Endothelial cell of hepatic sinusoid (primary cell): ENCODE results near the gene YIF1A.
"Not testable (repeated sequence)": the region's sequence is repeated elsewhere in the genome, so short reads cannot be mapped to it uniquely, and the experiment has no call there.

ENCODE experiments used
- in situ Hi-C: cut with HindIII; loops from 2 replicates; pipeline ENCODE4 v1.10.0; 2017; ENCODE audit warnings: low sequenced_read_pairs

The YIF1A gene

DNA sequence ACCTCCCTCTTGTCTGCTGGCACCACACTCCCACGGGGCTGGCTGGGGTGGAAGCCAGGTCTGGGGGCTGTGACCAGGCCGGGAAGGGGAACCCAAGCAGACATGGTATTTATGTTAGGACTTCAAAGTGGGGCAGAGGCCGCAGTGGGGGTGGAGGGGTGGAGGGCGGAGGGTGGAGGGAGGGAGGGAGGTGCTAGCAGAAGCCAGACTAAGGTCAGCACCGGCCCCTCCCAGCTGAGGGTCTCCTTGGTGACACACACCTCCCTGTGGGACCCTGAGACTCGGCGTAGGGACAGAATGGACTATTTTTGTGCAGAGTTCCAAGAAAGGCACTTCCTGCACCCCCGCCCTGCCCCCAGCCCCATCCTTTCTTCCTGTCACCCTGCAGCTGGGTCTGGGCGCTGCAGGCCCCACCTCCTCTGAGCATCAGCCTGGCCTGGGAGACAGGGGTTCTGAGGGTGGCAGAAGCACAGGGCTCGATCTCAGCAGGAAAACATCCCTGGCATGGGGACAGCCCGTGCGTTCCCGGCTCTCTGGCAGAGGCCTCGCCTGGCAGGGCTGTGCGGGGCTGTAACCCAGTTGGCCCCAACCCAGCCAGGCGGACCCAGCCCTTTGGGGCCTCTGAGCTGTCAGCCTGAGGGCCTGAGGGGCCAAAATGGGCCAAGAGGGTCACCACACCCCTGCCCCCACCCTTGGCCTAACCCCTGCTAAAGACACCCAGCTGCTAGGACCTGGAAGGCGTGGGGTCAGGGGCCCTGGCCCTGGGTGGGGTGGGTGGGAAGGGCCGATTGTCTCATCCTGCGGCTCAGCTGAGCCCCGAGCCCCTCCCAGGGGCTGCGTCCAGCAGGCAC lies 37.5 kb upstream of the YIF1A start:
- in situ Hi-C loops, result no loop called here

DNA sequence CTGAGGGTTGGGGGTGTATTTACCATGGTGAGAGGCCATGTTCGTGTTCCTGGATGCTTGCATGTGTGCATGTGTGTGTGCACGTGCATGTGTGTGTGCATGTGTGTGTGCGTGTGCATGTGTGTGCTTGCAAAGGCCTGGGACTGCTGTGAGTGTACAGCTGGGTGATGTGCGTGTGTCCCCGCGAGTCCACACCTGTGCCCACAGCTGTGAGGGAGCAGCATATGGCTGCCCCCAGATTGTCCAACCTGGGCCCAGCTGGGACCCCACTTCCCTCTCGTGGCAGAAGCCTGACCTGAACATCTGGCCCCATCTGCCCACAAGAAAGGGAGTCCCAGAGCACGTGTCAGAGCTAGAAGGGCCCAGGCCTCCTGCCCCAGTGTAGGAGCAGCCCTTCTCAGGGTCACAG lies 36.3 kb upstream of the YIF1A start:
- in situ Hi-C loops, result no loop called here

DNA sequence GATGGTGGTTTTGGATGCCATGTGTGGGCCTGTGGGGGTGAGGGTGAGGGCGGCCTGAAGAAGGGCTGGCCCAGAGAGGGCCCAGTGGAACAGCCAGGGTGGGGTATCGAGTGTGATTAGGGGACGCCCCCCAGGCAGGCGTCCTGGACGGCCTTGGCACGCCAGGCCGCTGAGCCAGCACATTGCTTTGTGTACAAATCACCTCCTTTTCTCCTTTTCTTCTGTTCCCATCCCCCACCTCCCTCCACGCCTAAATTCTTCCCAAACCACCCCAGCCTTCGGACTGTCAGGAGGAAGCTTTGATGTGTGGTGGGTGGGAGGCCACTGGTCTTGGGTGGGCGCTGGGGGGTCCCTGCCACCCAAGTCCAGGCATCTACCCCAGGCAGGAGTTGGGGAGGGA lies 35.7 kb upstream of the YIF1A start:
- in situ Hi-C loops, result no loop called here

DNA sequence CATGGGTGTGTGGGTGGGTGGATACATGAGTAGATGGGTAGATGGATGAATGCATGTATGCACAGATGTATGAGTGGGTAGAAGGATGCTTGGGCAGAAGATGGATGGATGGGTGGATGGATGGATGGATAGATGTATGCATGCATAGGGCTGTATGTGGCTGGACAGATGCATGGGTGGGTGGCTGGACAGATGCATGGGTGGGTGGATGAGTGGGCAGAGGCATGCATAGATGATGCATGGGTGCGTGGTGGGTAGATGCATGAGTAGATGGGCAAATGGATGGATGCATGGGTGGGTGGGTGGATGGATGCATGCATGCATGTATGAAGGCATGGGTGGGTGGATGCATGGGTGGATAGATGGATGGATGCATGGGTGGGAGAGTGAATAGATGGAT lies 34.7 kb upstream of the YIF1A start:
- in situ Hi-C loops, result no loop called here

DNA sequence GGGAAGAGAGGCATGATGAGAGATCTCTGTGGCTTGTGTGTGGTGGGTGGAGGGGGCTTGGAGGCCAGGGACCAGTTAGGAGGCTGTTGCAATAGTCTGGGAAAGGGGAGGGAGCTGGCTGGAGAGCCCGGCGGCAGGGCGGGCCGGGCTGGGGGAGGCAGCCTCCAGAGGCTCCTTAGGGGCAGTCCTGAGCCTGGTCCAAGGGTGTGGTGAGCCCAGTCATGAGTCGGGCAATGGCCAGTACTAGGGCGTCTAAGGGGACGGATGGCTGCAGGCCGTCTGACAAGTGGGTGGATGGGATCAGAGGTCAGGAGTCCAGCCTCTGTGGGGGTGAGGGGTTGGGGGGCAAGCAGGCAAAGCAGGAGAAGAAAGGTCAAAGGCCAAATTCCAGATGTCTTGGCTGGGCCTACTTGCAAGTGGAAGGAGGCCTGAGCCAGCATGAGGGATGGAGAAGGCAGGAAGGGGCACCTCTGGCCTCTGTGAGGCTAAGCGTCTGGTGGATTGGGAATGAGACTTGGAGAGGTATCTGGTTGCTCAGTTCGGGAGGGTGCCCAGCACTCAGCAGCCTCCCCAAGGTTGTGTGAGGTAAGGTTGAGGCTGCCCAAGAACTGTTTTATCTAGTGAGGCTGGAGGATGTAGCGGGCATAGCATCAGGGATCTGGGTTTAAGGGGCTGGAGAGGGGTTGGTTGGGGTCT lies 33.9 kb upstream of the YIF1A start:
- in situ Hi-C loops, result no loop called here

DNA sequence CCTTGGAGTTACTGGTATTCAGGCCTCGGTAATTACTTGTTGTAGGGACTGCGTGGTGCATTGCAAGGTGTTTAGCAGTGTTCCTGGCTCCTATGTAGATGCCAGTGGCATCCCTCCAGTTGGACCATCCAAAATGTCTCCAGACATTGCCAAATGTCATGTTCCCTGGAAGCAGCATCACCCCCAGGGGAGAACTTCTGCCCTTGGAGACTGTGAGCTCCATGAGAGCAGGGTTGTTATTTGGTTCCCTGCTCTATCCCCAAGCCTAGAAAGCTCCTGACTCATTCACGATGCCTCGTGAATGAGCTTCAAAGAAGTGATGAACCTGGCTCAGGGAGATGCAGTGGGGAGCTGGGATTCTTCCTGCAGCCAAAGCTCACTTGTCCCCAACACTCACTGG lies 32.7 kb upstream of the YIF1A start:
- in situ Hi-C loops, result no loop called here

DNA sequence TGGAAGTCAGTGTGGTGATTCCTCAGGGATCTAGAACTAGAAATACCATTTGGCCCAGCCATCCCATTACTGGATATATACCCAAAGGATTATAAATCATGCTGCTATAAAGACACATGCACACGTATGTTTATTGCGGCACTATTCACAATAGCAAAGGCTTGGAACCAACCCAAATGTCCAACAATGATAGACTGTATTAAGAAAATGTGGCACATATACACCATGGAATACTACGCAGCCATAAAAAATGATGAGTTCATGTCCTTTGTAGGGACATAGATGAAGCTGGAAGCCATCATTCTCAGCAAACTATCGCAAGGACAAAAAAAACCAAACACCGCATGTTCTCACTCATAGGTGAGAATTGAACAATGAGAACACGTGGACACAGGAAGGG lies 31.8 kb upstream of the YIF1A start:
- in situ Hi-C loops, result not testable (repeated sequence)

DNA sequence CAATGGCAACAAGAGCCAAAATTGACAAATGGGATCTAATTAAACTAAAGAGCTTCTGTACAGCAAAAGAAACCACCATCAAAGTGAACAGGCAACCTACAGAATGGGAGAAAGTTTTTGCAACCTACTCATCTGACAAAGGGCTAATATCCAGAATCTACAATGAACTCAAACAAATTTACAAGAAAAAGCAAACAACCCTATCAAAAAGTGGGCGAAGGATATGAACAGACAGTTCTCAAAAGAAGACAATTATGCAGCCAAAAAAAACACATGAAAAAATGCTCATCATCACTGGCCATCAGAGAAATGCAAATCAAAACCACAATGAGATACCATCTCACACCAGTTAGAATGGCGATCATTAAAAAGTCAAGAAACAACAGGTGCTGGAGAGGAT lies 31.3 kb upstream of the YIF1A start:
- in situ Hi-C loops, result not testable (repeated sequence)

DNA sequence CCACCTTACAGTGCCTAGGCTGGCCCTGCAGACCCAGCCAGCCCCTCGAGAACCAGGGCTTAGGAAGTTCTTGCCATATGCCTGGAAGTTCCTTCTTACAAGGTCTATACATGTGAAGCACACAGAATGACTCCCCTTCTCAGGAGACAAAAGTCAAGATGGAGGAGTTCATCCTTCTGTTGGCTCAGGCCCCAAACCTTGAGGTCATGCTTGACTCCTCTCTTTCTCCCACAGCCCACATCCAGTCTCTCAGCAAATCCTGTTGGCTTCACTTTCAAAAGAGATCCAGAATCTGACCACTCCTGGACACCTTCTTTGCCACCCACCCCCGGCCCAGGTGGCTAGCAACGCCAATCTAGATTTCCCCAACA lies 29.6 kb upstream of the YIF1A start:
- in situ Hi-C loops, result no loop called here

DNA sequence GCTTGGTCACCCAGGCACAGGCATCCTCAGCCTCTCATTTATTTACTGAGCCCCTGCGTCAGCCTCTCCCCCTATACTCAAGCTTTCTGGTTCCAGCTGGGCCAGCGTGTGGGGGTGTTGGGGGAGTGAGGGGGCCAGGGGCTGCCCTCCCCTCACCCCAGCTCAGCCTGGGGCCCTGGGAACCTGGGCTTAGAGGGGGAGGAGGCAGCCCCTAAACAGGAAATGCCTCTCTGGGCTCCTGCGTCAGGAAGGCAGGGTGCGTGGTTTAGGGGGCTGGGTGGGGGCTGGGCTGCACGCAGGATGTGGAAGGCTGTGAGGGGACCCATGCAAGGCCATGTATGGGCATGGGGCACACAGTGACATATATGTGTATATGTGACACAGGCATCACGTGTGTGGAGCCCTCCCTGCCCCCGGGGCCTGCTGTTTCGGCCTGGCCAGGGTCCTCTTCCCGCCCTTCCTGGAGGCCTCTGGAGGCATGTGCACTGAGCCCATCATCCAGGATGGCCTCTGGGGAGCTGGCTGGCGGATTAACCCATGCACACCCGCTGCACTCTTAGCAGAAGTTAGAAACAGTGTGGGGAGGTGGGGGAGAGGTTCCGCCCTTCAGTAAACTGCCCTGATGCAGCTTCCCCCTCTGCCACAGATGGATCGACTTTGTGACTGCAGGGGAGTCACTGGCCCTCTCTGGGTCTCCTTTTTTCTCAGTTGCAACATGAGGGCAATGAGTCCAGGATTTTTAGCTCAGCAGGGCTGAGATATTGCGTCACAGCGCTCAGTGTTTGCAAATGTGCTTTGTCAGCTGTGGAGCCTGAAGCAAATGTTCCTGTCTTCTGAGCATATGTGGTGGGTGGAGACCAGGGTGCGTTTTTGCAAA lies 29.0 kb upstream of the YIF1A start:
- in situ Hi-C loops, result no loop called here

DNA sequence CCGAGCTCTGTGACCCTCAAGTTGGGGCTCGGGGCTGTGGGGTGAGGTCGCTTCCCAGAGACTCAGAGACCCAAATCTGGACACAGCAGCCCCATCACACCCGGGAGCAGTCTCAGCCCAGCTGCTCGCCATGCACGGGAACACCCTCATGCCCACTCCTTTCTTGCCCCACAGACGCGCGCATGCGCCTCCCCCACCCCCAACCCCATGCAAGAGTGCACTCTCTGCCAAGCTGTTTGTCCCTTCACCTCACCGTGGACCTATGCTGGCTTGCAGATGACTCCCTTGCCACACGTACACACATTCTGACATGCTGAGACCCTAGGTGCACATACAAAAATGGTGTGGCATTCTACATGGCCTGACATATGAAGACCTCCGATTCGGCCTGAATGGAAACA lies 28.4 kb upstream of the YIF1A start:
- in situ Hi-C loops, result no loop called here

DNA sequence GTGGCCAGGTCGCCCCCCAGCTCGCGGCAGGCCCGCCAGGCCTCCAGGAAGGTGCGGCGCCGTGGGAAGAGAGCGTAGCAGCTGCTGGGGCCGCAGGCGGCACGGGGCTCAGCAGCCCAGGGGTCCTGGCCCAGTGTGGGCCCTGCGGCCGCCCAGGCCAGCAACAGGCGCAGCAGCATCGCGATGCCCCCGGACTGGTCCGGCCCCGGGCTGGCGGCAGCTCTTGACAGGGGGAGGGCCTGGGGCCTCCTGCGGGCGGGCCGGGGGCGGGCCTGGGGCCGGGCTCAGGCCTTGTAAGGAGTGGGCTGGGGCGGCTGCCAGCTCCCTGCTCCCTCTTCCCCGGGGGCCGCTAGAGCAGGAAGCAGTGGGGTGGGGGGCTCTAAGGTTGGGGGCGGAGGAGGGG lies 27.9 kb upstream of the YIF1A start, which contains the start of gene CD248:
TSS of gene CD248 (minus strand) at position 196 of the 403 bp plus-strand sequence. CDS start at position 179, 17 bp downstream.
- in situ Hi-C loops, result no loop called here

DNA sequence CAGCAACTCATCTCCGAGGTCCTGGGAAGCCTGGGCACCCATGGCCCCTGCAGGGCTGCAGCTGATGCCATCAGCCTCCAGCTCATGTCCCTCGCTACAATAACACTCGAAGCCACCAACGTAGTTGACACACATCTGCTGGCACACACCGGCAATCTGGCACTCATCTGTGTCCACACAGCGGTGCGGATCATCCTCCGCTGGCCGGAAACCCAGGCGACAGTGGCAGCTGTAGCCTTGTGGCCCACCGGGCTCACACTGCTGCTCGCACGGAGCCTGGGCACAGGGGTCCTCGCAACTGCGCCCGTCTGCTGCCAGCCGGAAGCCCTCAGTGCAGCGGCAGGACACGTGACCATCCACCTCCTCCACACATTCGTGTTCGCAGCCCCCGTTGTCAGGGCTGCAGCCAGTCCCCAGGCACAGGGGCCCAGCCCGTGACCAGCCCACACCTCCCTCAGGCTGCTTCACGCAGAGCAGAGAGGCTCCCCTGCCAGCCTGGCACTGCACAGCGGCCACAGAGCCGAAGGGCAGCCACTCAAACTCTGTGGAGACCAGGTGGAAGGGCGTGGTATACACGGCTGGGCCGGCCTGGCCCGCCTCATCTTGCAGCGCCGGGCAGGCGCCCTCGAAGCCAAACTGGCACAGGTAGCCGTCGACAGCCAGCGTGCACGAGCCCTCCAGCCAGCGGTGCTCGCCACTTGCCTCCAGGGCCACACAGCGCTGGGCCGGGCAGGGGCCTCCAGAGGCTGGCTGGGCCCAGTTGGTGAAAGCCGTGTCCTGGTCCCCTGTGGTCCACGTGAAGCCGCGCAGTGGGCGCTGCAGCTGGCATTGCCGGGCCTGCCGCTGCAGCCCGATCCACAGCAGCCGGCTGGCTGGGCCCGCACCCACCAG lies 27.2 kb upstream of the YIF1A start:
- in situ Hi-C loops, result no loop called here

DNA sequence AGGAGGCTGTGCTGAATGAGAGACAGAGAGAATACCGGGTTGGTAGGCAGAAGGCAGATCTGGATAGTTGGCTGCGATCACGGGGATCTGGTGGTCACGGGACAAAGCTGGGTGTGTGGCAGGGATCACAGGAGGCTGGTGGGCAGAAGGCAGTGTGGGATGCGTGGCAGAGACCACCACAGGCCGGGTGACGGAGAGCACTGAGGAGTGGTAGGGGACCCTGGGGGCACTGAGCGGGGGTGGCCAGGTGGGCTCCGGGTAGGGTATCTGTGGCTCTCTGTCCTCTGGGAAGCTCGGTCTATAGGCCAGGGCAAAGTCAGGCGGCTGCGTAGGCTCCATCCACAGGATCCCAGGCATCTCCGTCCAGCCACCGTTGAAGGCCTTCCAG lies 26.5 kb upstream of the YIF1A start:
- in situ Hi-C loops, result no loop called here

DNA sequence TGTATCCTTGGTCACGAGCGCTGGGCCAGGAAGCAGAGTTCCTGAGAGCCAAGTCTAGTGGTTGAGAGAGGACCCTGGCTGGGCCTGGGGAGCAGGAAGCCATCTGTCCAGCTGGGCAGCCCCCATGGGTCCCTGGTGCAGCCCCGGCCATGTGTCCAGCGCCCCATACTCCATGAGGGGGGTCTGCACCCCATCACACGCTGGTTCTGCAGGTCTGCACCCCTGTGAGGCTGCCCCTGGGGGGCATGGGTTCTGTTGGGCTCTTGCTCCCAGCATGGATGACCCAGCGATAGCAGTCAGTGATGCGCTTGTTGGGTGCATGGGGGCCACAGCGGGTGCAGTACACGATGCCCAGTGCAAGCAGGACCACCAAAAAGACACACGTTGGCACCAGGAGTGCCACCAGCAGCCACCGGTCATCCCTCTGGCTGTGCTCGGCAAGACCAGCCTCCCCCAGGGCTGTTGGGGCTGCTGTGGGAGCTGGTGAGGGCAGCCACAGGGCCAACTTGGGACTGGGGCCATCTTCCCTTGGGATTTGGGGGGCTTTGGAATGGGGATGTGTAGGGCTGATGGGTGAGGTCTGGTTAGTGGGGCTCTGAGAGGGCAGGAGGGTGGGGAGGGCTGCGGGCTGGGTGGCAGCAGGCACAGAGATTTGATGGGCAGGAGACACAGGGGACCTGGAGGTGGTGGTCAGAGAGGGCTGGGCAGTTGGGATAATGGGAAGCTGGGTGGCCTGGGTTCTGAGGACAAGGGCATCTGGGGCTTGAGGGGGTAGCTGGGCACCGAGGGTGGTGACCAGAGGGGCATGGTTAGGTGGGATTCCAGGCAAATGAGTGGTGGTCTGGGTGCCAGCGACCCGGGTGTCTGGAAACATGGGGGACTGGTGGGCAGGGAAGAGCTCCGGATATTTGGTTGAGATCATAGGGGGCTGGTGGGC lies 25.9 kb upstream of the YIF1A start:
- in situ Hi-C loops, result no loop called here

DNA sequence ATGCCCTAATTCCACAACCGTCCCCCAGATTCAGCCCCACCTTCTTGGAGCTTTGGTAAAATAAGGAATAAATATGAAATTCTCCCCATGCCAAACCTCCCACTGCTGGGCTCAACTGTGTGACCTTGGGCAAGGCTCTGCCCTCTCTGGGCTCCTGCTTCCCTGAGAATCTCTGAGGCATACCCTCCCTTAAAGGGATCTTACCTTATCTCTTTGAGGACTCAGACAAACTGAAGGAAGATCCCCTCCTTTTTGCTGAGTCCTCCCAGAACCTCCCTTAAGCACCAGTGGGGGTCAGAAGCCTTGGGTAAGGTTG lies 25.2 kb upstream of the YIF1A start:
- in situ Hi-C loops, result no loop called here

DNA sequence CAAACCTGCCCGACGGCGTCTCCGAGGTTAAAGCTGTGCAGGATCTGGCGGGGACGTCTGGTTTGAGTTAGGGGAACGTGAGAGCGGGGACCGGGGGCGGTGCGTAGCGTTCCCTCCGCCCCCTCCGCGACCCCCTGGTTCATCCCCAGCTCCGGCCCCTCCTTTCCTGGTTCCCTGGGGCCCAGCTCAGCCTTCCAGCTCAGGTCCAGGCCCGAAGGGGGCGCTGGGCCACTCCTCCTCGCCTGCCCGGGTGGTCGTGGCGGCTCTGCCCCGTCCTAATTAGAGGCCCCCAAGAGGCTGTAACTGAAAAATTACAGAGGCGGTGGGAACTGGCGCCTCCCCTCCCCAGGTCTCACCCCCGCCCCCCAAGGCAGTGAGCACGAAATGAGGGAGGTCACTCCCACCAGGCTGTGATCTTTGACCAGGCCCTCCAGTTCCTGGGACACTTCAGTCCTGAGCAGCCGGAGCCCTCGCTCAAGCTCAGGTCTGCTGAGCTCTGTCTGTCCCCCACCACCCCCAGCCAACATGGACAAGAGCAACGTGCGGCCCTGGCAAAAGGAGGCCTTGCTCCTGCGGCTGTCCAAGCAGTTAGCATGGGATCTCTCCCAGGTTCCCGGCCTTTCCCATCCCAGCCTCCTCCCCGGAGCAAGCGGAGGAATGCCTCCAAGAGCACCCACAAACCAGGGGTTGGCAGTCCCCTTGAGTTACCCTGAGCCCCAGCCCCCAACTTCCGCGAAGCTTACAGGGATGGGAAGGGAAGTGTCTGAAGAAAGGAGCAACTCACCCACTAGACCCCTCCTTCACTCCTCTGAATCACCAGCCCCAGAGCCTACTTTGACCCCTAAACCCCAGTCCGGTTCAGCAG lies 24.6 kb upstream of the YIF1A start:
- in situ Hi-C loops, result no loop called here

DNA sequence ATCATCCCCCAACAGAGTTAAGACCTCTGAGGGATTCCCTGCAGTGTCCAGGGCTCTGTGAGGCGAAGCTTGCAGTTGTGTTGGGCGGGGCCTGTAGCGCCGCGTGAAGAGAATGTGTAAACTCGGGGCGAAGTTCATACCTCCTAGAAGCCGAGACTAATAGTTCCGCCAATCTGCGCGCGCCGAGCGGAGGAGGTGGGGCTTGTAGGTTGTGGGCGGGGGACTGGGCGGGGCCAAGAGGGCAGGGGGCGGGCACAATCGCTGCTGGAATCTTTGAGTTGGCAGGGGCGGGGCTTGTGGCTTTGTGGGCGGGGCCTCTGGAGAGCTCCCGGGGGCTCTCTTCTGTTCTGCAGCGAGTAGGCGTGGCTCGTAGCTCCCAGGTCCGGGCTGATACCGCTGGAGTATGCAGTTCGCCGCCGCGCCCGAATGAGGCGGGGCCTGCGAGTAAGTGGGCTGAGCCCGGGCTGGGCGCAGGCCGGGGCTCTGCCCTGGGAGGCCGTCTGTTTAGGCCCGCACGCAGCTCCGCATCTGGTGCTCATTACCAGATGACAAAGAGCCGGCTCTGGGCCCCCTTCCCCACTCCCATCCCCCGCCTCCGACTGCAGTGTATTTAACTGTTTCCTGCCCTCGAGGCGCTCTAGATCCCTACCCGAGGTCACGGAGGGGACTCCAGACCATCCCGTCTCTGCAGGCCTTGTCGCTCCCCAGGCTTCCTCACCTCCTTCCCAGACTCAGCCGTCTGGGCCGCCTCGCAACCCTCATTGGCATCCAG lies 23.8 kb upstream of the YIF1A start:
- in situ Hi-C loops, result no loop called here
